Measurements from ENCODE around the gene DOCK9. TPM values are rescaled to one million over a fixed set of nuclear protein-coding genes. Genes with fewer than 3 reads are reported as not detected.

DOCK9 gene
- total RNA-seq, 1 donor, result 44.5 TPM

GRCh38 chr13:98847780-98848179, 130.1 kb downstream of the DOCK9 start:
- Histone ChIP-seq H3K9me3 (ENCODE audit: low read depth, low read length) (no peaks in the 10 kb centered on the region), H3K4me2 (ENCODE audit: insufficient read depth, low read length) (no peak overlapping the region), H2AFZ (ENCODE audit: low read length) (no peak overlapping the region), H3K4me3 (ENCODE audit: insufficient read depth, low read length) (no peak overlapping the region), H3K36me3 (ENCODE audit: insufficient read depth, low read length) (no peaks in the 10 kb centered on the region), H4K20me1 (ENCODE audit: insufficient read depth, low read length) (no peaks in the 10 kb centered on the region), H3K27ac (ENCODE audit: low read depth, low read length) (no peak overlapping the region), H3K27me3 (ENCODE audit: insufficient read depth, low read length) (no peaks in the 10 kb centered on the region), H3K79me2 (ENCODE audit: insufficient read depth, low read length) (no peaks in the 10 kb centered on the region), H3K4me1 (ENCODE audit: insufficient read depth, low read length) (peaks cover 10% of the 10 kb centered on the region)
- no peak for TF ChIP-seq CTCF (IDR thresholded peaks at IDR 0.05; ENCODE audit: extremely low read depth, low read depth, low read length)
- no peak for DNase-seq (ENCODE audit: insufficient read length, low spot score, missing footprints)

GRCh38 chr13:98846986-98847385, 130.9 kb downstream of the DOCK9 start:
- Histone ChIP-seq H3K27ac (ENCODE audit: low read depth, low read length) (no peak overlapping the region), H3K79me2 (ENCODE audit: insufficient read depth, low read length) (no peaks in the 10 kb centered on the region), H3K4me2 (ENCODE audit: insufficient read depth, low read length) (no peak overlapping the region), H2AFZ (ENCODE audit: low read length) (no peak overlapping the region), H3K36me3 (ENCODE audit: insufficient read depth, low read length) (no peaks in the 10 kb centered on the region), H4K20me1 (ENCODE audit: insufficient read depth, low read length) (no peaks in the 10 kb centered on the region), H3K4me3 (ENCODE audit: insufficient read depth, low read length) (no peak overlapping the region), H3K9me3 (ENCODE audit: low read depth, low read length) (no peaks in the 10 kb centered on the region), H3K27me3 (ENCODE audit: insufficient read depth, low read length) (no peaks in the 10 kb centered on the region), H3K4me1 (ENCODE audit: insufficient read depth, low read length) (peaks cover 10% of the 10 kb centered on the region)
- DNase-seq (ENCODE audit: insufficient read length, low spot score, missing footprints), result no peak
- TF ChIP-seq CTCF (IDR thresholded peaks at IDR 0.05; ENCODE audit: extremely low read depth, low read depth, low read length), result no peak

- TF ChIP-seq CTCF (IDR thresholded peaks at IDR 0.05; ENCODE audit: extremely low read depth, low read depth, low read length), result no peak
- Histone ChIP-seq H3K9me3 (ENCODE audit: low read depth, low read length) (no peaks in the 10 kb centered on the region), H4K20me1 (ENCODE audit: insufficient read depth, low read length) (no peaks in the 10 kb centered on the region), H3K36me3 (ENCODE audit: insufficient read depth, low read length) (no peaks in the 10 kb centered on the region), H3K27me3 (ENCODE audit: insufficient read depth, low read length) (no peaks in the 10 kb centered on the region), H2AFZ (ENCODE audit: low read length) (no peak overlapping the region), H3K4me3 (ENCODE audit: insufficient read depth, low read length) (no peak overlapping the region), H3K27ac (ENCODE audit: low read depth, low read length) (no peak overlapping the region), H3K79me2 (ENCODE audit: insufficient read depth, low read length) (no peaks in the 10 kb centered on the region), H3K4me1 (ENCODE audit: insufficient read depth, low read length) (peaks cover 10% of the 10 kb centered on the region), H3K4me2 (ENCODE audit: insufficient read depth, low read length) (no peak overlapping the region)
- no peak for DNase-seq (ENCODE audit: insufficient read length, low spot score, missing footprints)
Observed at GRCh38 chr13:98846521-98846920, 131.3 kb downstream of the DOCK9 start.

GRCh38 chr13:98845742-98846141, 132.1 kb downstream of the DOCK9 start:
- no peaks in the 10 kb centered on the region for H3K9me3 ChIP-seq (ENCODE audit: low read depth, low read length)
- H2AFZ ChIP-seq (ENCODE audit: low read length), result no peak overlapping the region
- H4K20me1 ChIP-seq (ENCODE audit: insufficient read depth, low read length), result no peaks in the 10 kb centered on the region
- no peak for TF ChIP-seq CTCF (IDR thresholded peaks at IDR 0.05; ENCODE audit: extremely low read depth, low read depth, low read length)
- no peaks in the 10 kb centered on the region for H3K27me3 ChIP-seq (ENCODE audit: insufficient read depth, low read length)
- no peak for DNase-seq (ENCODE audit: insufficient read length, low spot score, missing footprints)
- no peaks in the 10 kb centered on the region for H3K79me2 ChIP-seq (ENCODE audit: insufficient read depth, low read length)
- no peak overlapping the region for H3K4me3 ChIP-seq (ENCODE audit: insufficient read depth, low read length)
- no peak overlapping the region for H3K4me2 ChIP-seq (ENCODE audit: insufficient read depth, low read length)
- peaks cover 10% of the 10 kb centered on the region for H3K4me1 ChIP-seq (ENCODE audit: insufficient read depth, low read length)
- no peaks in the 10 kb centered on the region for H3K36me3 ChIP-seq (ENCODE audit: insufficient read depth, low read length)
- H3K27ac ChIP-seq (ENCODE audit: low read depth, low read length), result no peak overlapping the region

Data from osteoblast (primary cell).